H9 (cell line): Measurements from ENCODE around the gene COLEC12. TPM values are rescaled to one million over a fixed set of nuclear protein-coding genes. Genes with fewer than 3 reads are reported as not detected.

Source experiments
- DNase-seq: peaks from one replicate; pipeline ENCODE4 v3.0.0-alpha.2; 2017
- H2AFZ ChIP-seq: one replicate; pipeline ENCODE4 v1.6.1; 2013; ENCODE audit warnings: mild to moderate bottlenecking, low read length, control low read depth, moderate library complexity
- H2AK5ac ChIP-seq: 2 replicates; pipeline ENCODE4 v1.6.1; 2013; ENCODE audit warnings: low read length, control low read depth, mixed read lengths; ENCODE audit not compliant: insufficient read length
- H2BK120ac ChIP-seq: one replicate; pipeline ENCODE4 v1.6.1; 2013; ENCODE audit warnings: low read depth, mild to moderate bottlenecking, low read length, control low read depth, inconsistent platforms; ENCODE audit not compliant: poor library complexity, severe bottlenecking
- H2BK12ac ChIP-seq: 2 replicates; pipeline ENCODE4 v1.6.1; 2013; ENCODE audit warnings: low read length, control low read depth, mixed read lengths, low read depth; ENCODE audit not compliant: insufficient read length
- H2BK15ac ChIP-seq: 2 replicates; pipeline ENCODE4 v1.6.1; 2013; ENCODE audit warnings: low read depth, low read length, control low read depth
- H2BK20ac ChIP-seq: one replicate; pipeline ENCODE4 v1.6.1; 2013; ENCODE audit warnings: low read depth, mild to moderate bottlenecking, low read length, control low read depth, inconsistent platforms; ENCODE audit not compliant: poor library complexity, severe bottlenecking
- H2BK5ac ChIP-seq: 2 replicates; pipeline ENCODE4 v1.6.1; 2013; ENCODE audit warnings: low read length, control low read depth, mixed read lengths; ENCODE audit not compliant: insufficient read length
- H3K14ac ChIP-seq: 2 replicates; pipeline ENCODE4 v1.6.1; 2013; ENCODE audit warnings: low read length, control low read depth; ENCODE audit not compliant: insufficient read depth
- H3K18ac ChIP-seq: 2 replicates; pipeline ENCODE4 v1.6.1; 2013; ENCODE audit warnings: low read depth, mild to moderate bottlenecking, mixed read lengths, low read length, control low read depth; ENCODE audit not compliant: insufficient read length
- H3K23ac ChIP-seq: 2 replicates; pipeline ENCODE4 v1.6.1; 2013; ENCODE audit warnings: low read length, control low read depth, mixed read lengths, low read depth; ENCODE audit not compliant: insufficient read length
- H3K23me2 ChIP-seq: 2 replicates; pipeline ENCODE4 v1.6.1; 2013; ENCODE audit warnings: low read depth, mild to moderate bottlenecking, mixed read lengths, low read length, control low read depth; ENCODE audit not compliant: insufficient read length, poor library complexity, severe bottlenecking
- H3K27ac ChIP-seq: 2 replicates; pipeline ENCODE4 v1.5.1; 2013; ENCODE audit warnings: low read length, control low read depth, mixed read lengths, low read depth; ENCODE audit not compliant: insufficient read length
- H3K27me3 ChIP-seq: 2 replicates; pipeline ENCODE4 v1.6.1; 2013; ENCODE audit warnings: low read length, control low read depth, inconsistent platforms; ENCODE audit not compliant: insufficient read depth
- H3K4ac ChIP-seq: 2 replicates; pipeline ENCODE4 v1.6.1; 2013; ENCODE audit warnings: low read depth, mild to moderate bottlenecking, control low read depth, inconsistent platforms, low read length, moderate library complexity
- H3K4me1 ChIP-seq: 2 replicates; pipeline ENCODE4 v1.6.1; 2013; ENCODE audit warnings: low read length, control low read depth, inconsistent platforms; ENCODE audit not compliant: insufficient read depth
- H3K4me2 ChIP-seq: 2 replicates; pipeline ENCODE4 v1.6.1; 2013; ENCODE audit warnings: low read length, control low read depth, mixed read lengths; ENCODE audit not compliant: insufficient read length, insufficient read depth
- H3K56ac ChIP-seq: 2 replicates; pipeline ENCODE4 v1.6.1; 2013; ENCODE audit warnings: low read depth, mild to moderate bottlenecking, mixed read lengths, low read length, control low read depth; ENCODE audit not compliant: insufficient read length
- H3K79me1 ChIP-seq: 2 replicates; pipeline ENCODE4 v1.6.1; 2013; ENCODE audit warnings: low read depth, mild to moderate bottlenecking, moderate library complexity, low read length, control low read depth, inconsistent platforms; ENCODE audit not compliant: insufficient read depth, poor library complexity, severe bottlenecking
- H3K79me2 ChIP-seq: 2 replicates; pipeline ENCODE4 v1.6.1; 2013; ENCODE audit warnings: low read length, control low read depth, inconsistent platforms; ENCODE audit not compliant: insufficient read depth
- H3K9ac ChIP-seq: 2 replicates; pipeline ENCODE4 v1.6.1; 2013; ENCODE audit warnings: low read length, control low read depth, mixed read lengths; ENCODE audit not compliant: insufficient read length; ENCODE audit errors: extremely low read depth
- H3K9me3 ChIP-seq: one replicate; pipeline ENCODE4 v1.6.1; 2013; ENCODE audit warnings: low read depth, low read length, inconsistent platforms; ENCODE audit not compliant: control insufficient read depth
- H3T11ph ChIP-seq: one replicate; pipeline ENCODE4 v1.6.1; 2013; ENCODE audit warnings: mild to moderate bottlenecking, low read length, control low read depth, inconsistent platforms
- H4K20me1 ChIP-seq: one replicate; pipeline ENCODE4 v1.6.1; 2013; ENCODE audit not compliant: control insufficient read depth, insufficient read length, insufficient read depth
- H4K5ac ChIP-seq: 2 replicates; pipeline ENCODE4 v1.6.1; 2013; ENCODE audit warnings: low read depth, mild to moderate bottlenecking, mixed read lengths, low read length, control low read depth; ENCODE audit not compliant: insufficient read length
- H4K8ac ChIP-seq: replicated peaks from 2 replicates; pipeline ENCODE4 v1.6.1; 2013; ENCODE audit warnings: low read length, control low read depth, mixed read lengths, low read depth; ENCODE audit not compliant: insufficient read length
- H4K91ac ChIP-seq: 2 replicates; pipeline ENCODE4 v1.6.1; 2013; ENCODE audit warnings: low read depth, mild to moderate bottlenecking, moderate library complexity, mixed read lengths, low read length, control low read depth; ENCODE audit not compliant: insufficient read length
- H3K27ac Mint-ChIP-seq, 3 experiments: 2 replicates in 2 of 3; 3 replicates in 1 of 3; pipeline ENCODE4 v1.8.0; 2020 to 2021; ENCODE audit warnings: mixed read lengths in 3 of 3, mild to moderate bottlenecking in 1 of 3, moderate library complexity in 1 of 3
- H3K27me3 Mint-ChIP-seq: 2 replicates; pipeline ENCODE4 v1.8.0; 2021; ENCODE audit warnings: low read depth, mild to moderate bottlenecking, moderate library complexity, mixed read lengths
- H3K36me3 Mint-ChIP-seq, 3 experiments: 2 replicates in 2 of 3; 3 replicates in 1 of 3; pipeline ENCODE4 v1.8.0; 2020 to 2021; ENCODE audit warnings: low read depth in 3 of 3, mixed read lengths in 3 of 3; ENCODE audit not compliant: insufficient read depth in 1 of 3
- H3K4me1 Mint-ChIP-seq, 2 experiments: 2 replicates each; pipeline ENCODE4 v1.8.0; 2020; ENCODE audit warnings: mixed read lengths in 2 of 2
- H3K4me3 Mint-ChIP-seq, 2 experiments: 2 replicates in 1 of 2; 3 replicates in 1 of 2; pipeline ENCODE4 v1.8.0; 2020 to 2021; ENCODE audit warnings: mild to moderate bottlenecking in 2 of 2, mixed read lengths in 2 of 2, moderate library complexity in 1 of 2
- H3K9me3 Mint-ChIP-seq, 2 experiments: 2 replicates in 1 of 2; 3 replicates in 1 of 2; pipeline ENCODE4 v1.8.0; 2020; ENCODE audit warnings: mild to moderate bottlenecking in 2 of 2, mixed read lengths in 2 of 2, moderate library complexity in 1 of 2
- CTCF ChIP-seq: fragments of 200-600 bp; sonication (generic); conservative IDR thresholded peaks from 3 replicates; pipeline ENCODE4 v1.8.0; 2021; ENCODE audit warnings: antibody characterized with exemption, mild to moderate bottlenecking
- WGBS: extraction: QIAGEN DNeasy Blood & Tissue Kit; methylation state at CpG from one replicate; pipeline ENCODE4 v1.1.7; 2013; ENCODE audit warnings: missing lambda C conversion rate, low lambda C conversion rate, mixed read lengths; ENCODE audit not compliant: insufficient read length; ENCODE audit errors: extremely low coverage; 5-methylcytosine and 5-hydroxymethylcytosine counted together
- total RNA-seq: library from RNA; stranded (reverse); gene quantifications from 2 replicates; pipeline ENCODE4 v1.2.1, GENCODE V29; 2021

Gene COLEC12
- total RNA-seq, 1 experiment from 2014 or later, result 0.70 TPM

GRCh38 chr18:461762-462161 is 38.7 kb downstream of the COLEC12 start:
- no peak overlapping the region for H4K8ac ChIP-seq
- no peak overlapping the region for H2BK120ac ChIP-seq
- H2BK12ac ChIP-seq, result no peak overlapping the region
- H3K4me1 Mint-ChIP-seq, result peaks cover 19 to 26% of the 10 kb centered on the region in 2 experiments
- H2BK20ac ChIP-seq, result no peak overlapping the region
- H3K36me3 Mint-ChIP-seq, result no peaks in the 10 kb centered on the region; a peak in 1 of 7 replicates
- H3K23ac ChIP-seq, result no peak overlapping the region
- no peak overlapping the region for H3K56ac ChIP-seq
- no peak overlapping the region for H3K4me3 Mint-ChIP-seq
- DNase-seq, result no peak
- H2AFZ ChIP-seq, result no peak overlapping the region
- no CpG with 5 or more reads among the region's 2 CpGs for WGBS
- no peak overlapping the region for H3K4ac ChIP-seq
- H4K20me1 ChIP-seq, result no peaks in the 10 kb centered on the region
- H3K9me3 Mint-ChIP-seq, result peaks cover 0 to 6% of the 10 kb centered on the region in 2 experiments; a peak in 2 of 5 replicates
- H4K91ac ChIP-seq, result no peak overlapping the region
- no peak overlapping the region for H3K27ac ChIP-seq
- H3K4me1 ChIP-seq, result no peaks in the 10 kb centered on the region
- no peaks in the 10 kb centered on the region for H3K9me3 ChIP-seq
- H3K18ac ChIP-seq, result no peak overlapping the region
- no peak overlapping the region for H3K9ac ChIP-seq
- H4K5ac ChIP-seq, result no peak overlapping the region
- no peaks in the 10 kb centered on the region; the same call in 1 of the 2 replicates for H3K27me3 Mint-ChIP-seq
- H3T11ph ChIP-seq, result no peak overlapping the region
- H2BK5ac ChIP-seq, result no peak overlapping the region
- H3K4me2 ChIP-seq, result no peak overlapping the region
- H2AK5ac ChIP-seq, result no peak overlapping the region
- no peaks in the 10 kb centered on the region for H3K79me1 ChIP-seq
- H3K23me2 ChIP-seq, result no peaks in the 10 kb centered on the region
- no peak overlapping the region for H3K14ac ChIP-seq
- no peaks in the 10 kb centered on the region for H3K79me2 ChIP-seq
- H2BK15ac ChIP-seq, result no peak overlapping the region
- no peak for TF ChIP-seq CTCF
- H3K27ac Mint-ChIP-seq, result no peak overlapping the region
- no peaks in the 10 kb centered on the region for H3K27me3 ChIP-seq
